HG02852 (cell line): ENCODE results near the gene MYL5.
A peak's percentile ranks its signal among the peaks of the same experiment; 100 is the strongest.
"Not testable (repeated sequence)": the region's sequence is repeated elsewhere in the genome, so short reads cannot be mapped to it uniquely, and the experiment has no call there.

Experiments used
- ATAC-seq: cut with Tn5 transposase; IDR thresholded peaks from one replicate; pipeline ENCODE4 v1.9.1; 2021; ENCODE audit warnings: mild to moderate bottlenecking, moderate library complexity; ENCODE audit not compliant: unreplicated experiment

MYL5 gene

DNA sequence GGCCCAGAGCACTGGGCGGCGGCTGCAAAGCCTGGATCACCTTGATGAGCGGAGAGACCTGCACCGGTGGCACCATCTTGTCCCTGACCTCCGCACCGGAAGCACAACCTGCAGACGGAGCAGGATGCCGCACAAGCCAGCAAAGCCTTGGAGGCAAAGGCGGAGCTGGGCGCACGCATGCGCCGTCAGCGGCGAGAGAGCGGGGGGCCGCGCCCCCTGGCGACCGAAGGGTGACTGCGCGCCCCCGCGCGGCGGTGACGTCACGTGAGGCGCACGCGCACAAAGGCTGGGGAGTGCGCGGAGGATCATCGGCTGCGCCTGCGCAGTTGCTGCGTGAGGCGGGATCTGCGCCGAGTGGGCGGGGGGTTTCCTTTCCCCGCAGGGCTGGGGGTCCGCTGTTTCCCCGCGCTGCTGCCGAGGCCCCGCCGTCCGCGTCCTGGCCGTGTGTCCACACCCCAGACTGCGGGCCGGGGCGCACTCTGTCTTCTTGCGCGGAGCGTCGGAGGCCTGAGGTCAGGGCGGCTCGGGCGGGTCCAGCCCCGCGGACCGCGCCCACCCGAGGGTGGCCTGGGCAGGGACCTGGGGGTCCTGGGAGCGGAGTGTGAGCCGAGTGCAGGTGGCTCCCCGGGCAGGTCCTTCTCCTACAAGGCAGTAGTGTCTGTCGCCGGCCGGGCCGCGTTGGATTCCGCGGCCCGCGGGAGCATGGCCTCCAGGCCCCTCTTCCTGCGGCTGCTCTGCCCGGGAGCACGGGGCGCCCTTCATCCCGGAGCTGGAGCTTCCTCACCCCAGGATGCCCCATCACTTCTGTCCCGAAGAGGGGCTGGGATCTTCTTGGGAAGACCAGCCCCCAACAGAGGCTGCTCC, at the start of gene MYL5, which contains the start of gene ATP5ME:
Gene MYL5, plus strand, starts transcription at position 371 of the 864 bp plus-strand sequence. CDS start 3,485 bp downstream, outside the sequence.
Gene ATP5ME, minus strand, starts transcription at position 105 of the 864 bp plus-strand sequence. Its CDS starts 29 bp downstream, at position 76.
- ATAC-seq, result peak; percentile 81

- ATAC-seq, result no peak
Measured at GRCh38 chr4:624705-625590, 49.4 kb upstream of the MYL5 start, which contains the start of gene PDE6B. TSS of gene PDE6B (plus strand) at chr4:625573. CDS start at chr4:625627, 54 bp downstream.

GRCh38 chr4:625631-626161, 48.6 kb upstream of the MYL5 start:
- ATAC-seq, result no peak

DNA sequence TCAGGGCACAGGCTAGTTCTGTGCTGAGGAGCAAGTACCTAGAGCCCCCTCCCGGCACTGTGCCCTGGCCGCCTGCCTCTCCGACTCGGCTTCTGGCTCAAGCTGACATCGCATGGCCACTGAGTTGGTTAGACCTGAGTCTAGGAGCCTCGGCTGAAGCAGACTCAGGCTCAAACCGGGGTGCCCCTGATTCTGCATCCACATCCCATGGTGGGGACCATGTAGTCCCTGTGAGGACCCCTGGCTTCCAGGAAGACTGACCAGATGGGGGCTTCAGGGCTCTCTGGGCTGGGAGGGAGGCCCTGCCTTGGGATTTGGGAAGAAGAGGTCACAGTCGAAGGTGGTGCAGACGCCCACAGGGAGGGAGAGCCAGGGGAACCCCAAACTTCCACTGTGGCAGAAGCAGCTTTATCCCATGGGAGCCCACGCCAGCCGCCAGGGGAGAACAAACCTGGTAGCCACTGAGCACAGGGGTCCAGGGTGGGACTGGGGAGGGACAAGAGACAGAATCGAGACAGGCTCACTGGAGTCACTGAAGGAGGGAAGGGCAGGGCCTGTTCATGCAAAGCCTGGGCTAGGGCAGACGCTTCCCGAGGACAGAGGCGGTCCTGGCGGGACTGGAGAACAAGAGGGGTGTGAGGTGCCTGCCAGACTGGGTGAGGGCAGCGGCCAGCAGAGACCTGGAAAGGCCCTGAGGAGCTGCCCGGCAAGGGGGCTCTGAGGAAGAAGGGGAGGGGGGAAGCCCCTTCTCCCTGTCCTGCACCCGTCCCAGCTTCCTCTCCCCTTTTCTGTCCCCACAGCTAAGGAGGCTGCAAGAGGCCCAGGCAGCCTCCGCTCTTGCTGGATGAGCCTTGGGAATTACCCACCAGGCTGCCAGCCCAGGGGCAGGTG, 47.9 kb upstream of the MYL5 start:
- ATAC-seq, result no peak

DNA sequence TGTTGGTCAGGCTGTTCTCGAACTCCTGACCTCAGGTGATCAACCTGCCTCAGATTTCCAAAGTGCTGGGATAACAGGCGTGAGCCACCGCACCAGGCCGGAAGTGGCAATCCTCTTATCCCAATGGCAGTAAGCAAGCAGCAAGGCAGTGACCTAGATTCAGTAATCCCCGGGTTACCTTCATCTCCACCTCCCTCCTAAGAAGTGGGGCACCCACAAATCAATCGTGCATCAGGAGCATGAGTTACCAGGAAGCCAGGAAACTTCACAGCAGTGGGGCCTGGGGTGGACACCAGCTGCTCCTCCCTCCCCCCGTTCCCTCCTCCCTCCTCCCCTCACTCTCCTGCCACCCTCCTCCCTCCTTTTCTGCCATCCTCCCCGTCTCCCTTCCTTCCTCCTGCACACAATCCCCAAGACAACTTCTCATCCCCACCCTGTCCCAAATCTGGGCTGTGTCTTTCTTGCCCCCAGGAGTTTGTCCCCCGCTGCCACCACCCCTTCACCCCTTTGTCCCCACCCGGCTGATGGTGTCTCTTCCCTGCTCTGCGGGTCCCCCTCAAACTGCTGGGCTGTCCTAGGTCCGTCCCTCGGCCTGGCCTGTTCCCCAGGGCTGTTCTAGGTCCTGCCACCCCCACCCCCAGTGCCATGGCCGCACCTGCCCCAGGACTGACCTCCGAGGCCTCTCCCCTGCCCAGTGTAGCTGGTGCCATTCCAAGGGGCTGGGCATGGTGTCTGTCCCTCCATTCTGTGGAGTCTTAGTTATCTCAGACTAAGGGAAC, 46.8 kb upstream of the MYL5 start:
- no peak for ATAC-seq

DNA sequence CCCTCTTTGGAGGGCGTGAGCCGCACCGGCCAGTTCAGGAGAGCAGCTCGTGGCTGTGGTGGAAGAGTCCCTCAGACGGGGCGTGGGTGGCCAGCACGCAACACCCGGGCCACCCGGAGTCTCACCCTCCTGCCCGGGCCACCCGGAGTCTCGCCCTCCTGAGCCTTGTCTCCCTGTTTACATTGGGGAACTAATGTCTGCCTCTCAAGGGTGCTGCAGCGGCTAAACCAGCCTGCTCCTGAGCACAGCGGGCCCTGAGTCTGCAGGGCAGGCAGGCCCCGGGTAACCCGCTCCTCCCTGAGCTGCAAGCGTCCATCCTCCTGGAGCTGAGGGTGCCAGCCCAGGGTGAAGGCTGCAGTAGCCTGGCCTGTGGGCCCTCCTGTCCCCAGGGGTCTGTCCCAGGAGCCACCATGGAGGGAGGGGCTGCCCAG, 46.0 kb upstream of the MYL5 start:
- no peak for ATAC-seq

DNA sequence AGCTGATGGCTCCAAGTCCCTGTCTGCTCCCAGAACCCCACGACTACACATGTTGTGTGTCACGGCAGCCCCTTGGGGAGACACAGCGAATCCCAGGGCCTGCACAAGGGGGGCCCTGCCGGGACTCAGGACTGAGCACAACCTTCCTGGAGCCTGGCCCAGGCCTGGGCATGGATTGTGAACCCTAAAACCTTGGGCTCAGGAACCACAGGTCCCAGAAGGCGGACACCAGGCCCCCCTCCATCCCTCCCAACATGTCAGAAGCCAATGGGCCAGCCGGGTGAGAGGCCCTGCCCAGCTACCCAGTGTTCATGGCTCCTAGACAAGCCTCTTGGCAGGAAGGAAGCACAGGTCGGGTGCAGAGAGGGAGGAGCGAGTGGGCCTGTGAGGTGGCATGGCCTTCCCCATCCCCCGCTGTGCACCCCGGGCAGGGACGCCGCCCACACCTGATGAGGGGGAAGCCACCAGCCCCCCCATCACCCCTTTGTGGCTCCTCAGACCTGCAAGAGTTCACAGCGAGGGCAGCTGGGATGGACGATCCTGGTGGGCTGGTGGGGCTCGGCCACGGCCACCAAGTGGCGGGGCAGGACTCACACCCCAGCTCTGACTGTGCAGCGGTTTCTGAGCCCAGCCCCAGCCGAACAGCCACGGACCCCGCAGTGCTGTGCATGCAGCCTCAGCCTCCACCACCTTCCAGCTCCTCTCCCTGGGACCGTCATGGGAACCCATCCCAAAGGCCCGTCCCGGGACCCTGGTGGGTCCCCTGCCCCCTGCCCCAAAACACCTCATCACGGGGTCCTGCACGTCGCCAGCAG, 45.3 kb upstream of the MYL5 start:
- no peak for ATAC-seq

GRCh38 chr4:629636-629914, 44.8 kb upstream of the MYL5 start:
- no peak for ATAC-seq

DNA sequence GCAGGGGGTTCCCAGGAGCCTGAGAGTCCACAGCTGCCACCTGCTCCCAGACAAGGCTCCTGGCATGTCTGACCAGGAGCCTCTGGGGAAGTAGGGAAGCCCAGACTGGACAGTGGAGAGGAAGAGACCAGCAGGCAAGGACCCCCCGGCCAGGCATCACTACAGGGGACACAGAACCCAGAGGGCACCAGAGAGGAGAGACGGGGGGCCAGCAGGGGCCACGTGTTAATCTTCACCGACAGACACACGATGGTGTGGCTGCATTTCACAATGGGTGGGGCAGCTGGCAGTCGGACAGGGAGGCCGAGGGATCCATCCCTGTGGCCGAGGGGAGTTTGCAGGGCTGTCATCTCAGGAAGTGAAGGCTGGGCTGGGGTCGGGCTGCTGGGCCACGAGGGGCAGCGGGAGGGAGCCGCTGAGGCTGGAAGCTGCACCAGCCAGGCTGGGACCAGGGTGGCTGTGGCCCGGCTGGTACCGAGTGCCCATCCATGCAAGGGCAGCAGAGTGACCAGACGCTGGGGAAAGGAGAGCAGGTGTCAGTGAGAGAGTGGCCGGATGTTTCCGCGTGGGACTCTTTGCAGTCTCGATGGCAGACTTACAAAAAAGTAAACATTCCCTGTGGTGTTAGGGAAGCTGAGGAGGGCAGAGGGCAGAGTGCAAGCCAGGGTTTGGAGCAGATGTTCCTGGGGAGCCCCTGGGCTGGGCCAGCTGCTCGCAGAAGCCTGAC, 44.3 kb upstream of the MYL5 start:
- ATAC-seq, result no peak

DNA sequence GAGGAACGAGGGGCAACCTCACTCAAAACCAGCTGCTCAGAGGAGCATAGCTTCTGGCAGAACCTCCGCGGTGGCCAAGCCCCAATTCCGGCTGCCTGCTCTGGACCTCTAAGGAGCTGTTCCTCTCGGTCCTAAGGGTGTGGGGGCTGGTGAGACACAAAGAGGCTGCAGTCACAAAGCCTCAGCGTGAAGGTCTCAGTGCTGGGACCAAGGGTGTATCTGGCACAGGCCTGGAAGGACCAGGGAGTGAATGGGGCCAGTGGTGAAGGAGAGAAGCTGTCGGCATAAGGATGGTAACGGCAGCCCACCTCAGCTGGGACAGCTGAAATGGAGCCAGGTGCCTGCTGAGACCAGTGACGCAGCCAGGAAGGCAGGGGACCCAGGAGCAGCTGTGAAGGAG, 43.7 kb upstream of the MYL5 start:
- ATAC-seq, result no peak

DNA sequence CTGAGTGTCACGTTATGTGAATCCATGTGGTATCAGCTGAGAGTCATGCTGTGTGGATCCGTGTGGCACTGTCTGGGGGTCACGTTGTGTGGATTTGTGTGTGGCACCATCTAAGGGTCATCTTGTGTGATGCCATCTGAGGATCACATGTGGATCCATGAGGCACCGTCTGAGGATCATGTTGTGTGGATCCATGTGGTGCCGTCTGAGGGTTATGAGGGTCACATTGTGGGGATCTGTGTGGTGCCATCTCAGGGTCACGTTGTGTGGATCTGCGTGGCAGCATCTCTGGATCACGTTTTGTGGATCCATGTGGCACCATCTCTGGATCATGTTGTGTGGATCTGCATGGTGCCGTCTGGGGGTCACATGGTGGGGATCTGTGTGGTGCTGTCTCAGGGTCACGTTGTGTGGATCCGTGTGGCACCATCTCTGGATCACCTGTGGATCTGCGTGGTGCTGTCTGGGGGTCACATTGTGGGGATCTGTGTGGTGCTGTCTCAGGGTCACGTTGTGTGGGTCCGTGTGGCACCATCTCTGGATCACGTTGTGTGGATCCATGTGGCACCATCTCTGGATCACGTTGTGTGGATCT, 42.0 kb upstream of the MYL5 start:
- ATAC-seq, result no peak

- ATAC-seq, result no peak
Measured at GRCh38 chr4:632926-633325, 41.4 kb upstream of the MYL5 start.

DNA sequence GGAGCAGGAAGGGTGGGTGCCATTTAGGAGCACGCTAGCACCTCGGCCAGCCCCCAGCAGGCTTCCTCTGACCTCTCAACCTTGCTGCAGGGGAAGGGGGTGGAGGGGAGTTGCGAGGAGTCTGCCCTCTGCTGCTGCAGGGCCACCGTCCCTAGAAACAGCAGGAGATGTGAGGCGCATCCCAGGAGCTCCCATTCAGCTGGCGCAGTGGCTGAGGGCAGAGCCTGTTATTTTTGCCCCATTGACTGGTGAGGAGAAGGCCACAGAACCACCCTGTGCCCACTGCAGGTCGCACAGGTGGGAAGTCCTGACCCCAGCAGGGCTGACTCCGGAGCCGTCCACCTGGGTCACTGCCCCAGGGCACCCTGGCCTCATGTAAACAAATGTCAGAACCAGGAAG, 40.9 kb upstream of the MYL5 start:
- no peak for ATAC-seq

GRCh38 chr4:633976-634598, 40.3 kb upstream of the MYL5 start:
- ATAC-seq, result no peak

DNA sequence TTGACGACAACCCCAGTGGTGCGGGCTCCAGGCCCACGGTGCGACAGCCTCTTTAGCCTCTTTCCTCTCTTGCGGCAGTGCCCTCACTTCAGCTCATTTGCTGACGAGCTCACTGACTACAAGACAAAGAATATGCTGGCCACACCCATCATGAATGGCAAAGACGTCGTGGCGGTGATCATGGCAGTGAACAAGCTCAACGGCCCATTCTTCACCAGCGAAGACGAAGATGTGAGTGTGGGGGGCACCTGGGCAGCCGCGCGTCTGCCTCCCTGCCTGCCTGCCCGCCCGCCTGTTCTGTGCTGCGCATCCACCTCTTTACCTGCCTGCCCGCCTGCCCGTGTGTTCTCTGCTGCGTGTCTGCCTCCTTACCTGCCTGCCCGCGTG, 39.8 kb upstream of the MYL5 start:
- no peak for ATAC-seq

DNA sequence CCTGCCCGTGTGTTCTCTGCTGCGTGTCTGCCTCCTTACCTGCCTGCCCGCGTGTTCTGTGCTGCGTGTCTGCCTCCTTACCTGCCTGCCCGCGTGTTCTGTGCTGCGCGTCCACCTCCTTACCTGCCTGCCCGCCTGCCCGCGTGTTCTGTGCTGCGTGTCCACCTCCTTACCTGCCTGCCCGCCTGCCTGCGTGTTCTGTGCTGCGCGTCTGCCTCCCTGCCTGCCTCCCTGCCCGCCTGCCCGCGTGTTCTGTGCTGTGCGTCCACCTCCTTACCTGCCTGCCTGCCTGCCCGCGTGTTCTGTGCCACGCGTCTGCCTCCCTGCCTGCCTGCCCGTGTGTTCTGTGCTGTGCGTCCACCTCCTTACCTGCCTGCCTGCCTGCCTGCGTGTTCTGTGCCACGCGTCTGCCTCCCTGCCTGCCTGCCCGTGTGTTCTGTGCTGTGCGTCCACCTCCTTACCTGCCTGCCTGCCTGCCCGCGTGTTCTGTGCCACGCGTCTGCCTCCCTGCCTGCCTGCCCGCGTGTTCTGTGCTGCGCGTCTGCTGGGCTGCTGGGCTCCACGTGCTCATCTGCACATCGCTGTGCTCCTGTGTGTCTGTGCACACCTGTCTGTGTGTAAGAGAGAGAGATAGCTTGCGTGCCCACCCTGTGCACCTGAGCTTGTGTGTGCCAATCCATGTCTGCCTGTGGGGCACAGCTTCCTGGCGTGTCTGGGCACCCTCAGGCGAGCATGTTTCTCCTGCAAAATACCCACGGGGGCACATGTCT, 39.1 kb upstream of the MYL5 start:
- ATAC-seq, result not testable (repeated sequence)
